K562 (cell line): ENCODE results near the gene EPHB2.

Experiments
- BRD9 ChIP-seq: fragments of 450-650 bp; IDR thresholded peaks from 2 replicates; pipeline ENCODE4 v1.6.1; 2018; ENCODE audit warnings: low read depth; ENCODE audit not compliant: partially characterized antibody
- CTCF ChIP-seq, 3 experiments: IDR thresholded peaks in 2 of 3; conservative IDR thresholded peaks in 1 of 3; 2 replicates each; pipeline ENCODE4 v1.5.1; 2011 to 2012; ENCODE audit warnings: low read length in 3 of 3, mild to moderate bottlenecking in 3 of 3, control low read depth in 2 of 3, improper control_type of control experiment in 1 of 3, inconsistent platforms in 1 of 3, low read depth in 1 of 3, mixed read lengths in 1 of 3, moderate library complexity in 1 of 3; ENCODE audit not compliant: insufficient read depth in 2 of 3
- ETS1 ChIP-seq: conservative IDR thresholded peaks from 2 replicates; pipeline ENCODE4 v1.6.1; 2011; ENCODE audit warnings: low read depth, mild to moderate bottlenecking, low read length; ENCODE audit not compliant: control insufficient read depth
- FOXJ3 ChIP-seq: sonication (generic); formaldehyde crosslinking; IDR thresholded peaks from 2 replicates; pipeline ENCODE4 v1.4.0; 2020; ENCODE audit warnings: mild to moderate bottlenecking, missing genetic modification reagents
- MAFK ChIP-seq: IDR thresholded peaks from 2 replicates; pipeline ENCODE4 v1.6.1; 2011; ENCODE audit warnings: low read length, improper control_type of control experiment
- MAZ ChIP-seq, 2 experiments: fragments of 450-650 bp in 1 of 2; sonication (generic) in 1 of 2; formaldehyde crosslinking; IDR thresholded peaks in 1 of 2; conservative IDR thresholded peaks in 1 of 2; 2 replicates each; pipeline versions ENCODE4 v1.4.0 to v1.5.0; 2020; ENCODE audit warnings: mild to moderate bottlenecking in 1 of 2, missing genetic modification reagents in 1 of 2
- MYC ChIP-seq, 2 experiments: fragments of 250-450 bp in 1 of 2; sonication (Bioruptor Pico) in 1 of 2; IDR thresholded peaks; 2 replicates each; pipeline versions ENCODE4 v1.5.1 to v1.6.1; 2012 to 2021; ENCODE audit warnings: low read depth in 2 of 2, borderline replicate concordance in 1 of 2, improper control_type of control experiment in 1 of 2, low read length in 1 of 2, mild to moderate bottlenecking in 1 of 2, moderate library complexity in 1 of 2
- PHF21A ChIP-seq: fragments of 450-650 bp; IDR thresholded peaks from 2 replicates; pipeline ENCODE4 v1.6.1; 2017; ENCODE audit warnings: low read depth, borderline replicate concordance
- ZBTB26 ChIP-seq: fragments of 450-650 bp; formaldehyde crosslinking; IDR thresholded peaks from 2 replicates; pipeline ENCODE4 v1.4.0; 2022; ENCODE audit warnings: missing genetic modification characterization
- ZEB2 ChIP-seq: fragments of 450-650 bp; IDR thresholded peaks from 2 replicates; pipeline ENCODE4 v1.6.1; 2016
- ZNF740 ChIP-seq, 3 experiments: fragments of 200-800 bp in 1 of 3; sonication (Bioruptor generic) in 1 of 3; sonication (generic) in 1 of 3; formaldehyde crosslinking in 1 of 3; IDR thresholded peaks; 2 replicates each; pipeline versions ENCODE4 v1.6.1 to v1.8.0; 2016 to 2022; ENCODE audit warnings: mild to moderate bottlenecking in 2 of 3, missing compliant biosample characterization in 2 of 3, missing genetic modification characterization in 2 of 3, missing genetic modification reagents in 1 of 3

- TF ChIP-seq ZBTB26 (CRISPR knock-in tag) (no peak), FOXJ3 (CRISPR knock-in tag) (no peak), BRD9 (no peak), PHF21A (no peak), ZEB2 (no peak), ZNF740 (CRISPR knock-in tag; IDR thresholded peaks at IDR 0.05) (no peak), ZNF740 (tag; IDR thresholded peaks at IDR 0.05) (no peak), ETS1 (no peak), MAZ (CRISPR knock-in tag; conservative IDR thresholded peaks at IDR 0.05 in 1 of 2, IDR thresholded peaks at IDR 0.05 in 1 of 2) (no peak), CTCF (IDR thresholded peaks at IDR 0.05 in 2 of 3, conservative IDR thresholded peaks at IDR 0.05 in 1 of 3; ENCODE audit: insufficient read depth in 2 of 3, low read depth in 1 of 3, low read length in 3 of 3) (no peak), MYC (IDR thresholded peaks at IDR 0.05; ENCODE audit: low read depth, low read length) (no peak), MYC (CRISPR knock-in tag; IDR thresholded peaks at IDR 0.05; ENCODE audit: borderline replicate concordance, low read depth) (no peak), MAFK (no peak)
Observed at GRCh38 chr1:22729912-22730311, 19.3 kb downstream of the EPHB2 start.
